Skeletal muscle tissue (tissue), 4 donors: ENCODE results near the gene PCDHB1. TPM values are rescaled to one million over a fixed set of nuclear protein-coding genes. Genes with fewer than 3 reads are reported as not detected.
"Not testable (repeated sequence)": the region's sequence is repeated elsewhere in the genome, so short reads cannot be mapped to it uniquely, and the experiment has no call there.

Experiments
- H3K27ac ChIP-seq: one replicate; pipeline ENCODE4 v1.7.0; 2013; ENCODE audit warnings: mild to moderate bottlenecking, low read depth, low read length, inconsistent platforms
- H3K27me3 ChIP-seq, 3 donors: one replicate each; pipeline ENCODE4 v1.7.0; 2013; ENCODE audit warnings: low read length in 3 of 3; ENCODE audit not compliant: control insufficient read depth in 3 of 3, insufficient read depth in 3 of 3
- H3K36me3 ChIP-seq, 3 donors: one replicate each; pipeline ENCODE4 v1.7.0; 2013; ENCODE audit warnings: low read length in 3 of 3; ENCODE audit not compliant: control insufficient read depth in 3 of 3, insufficient read depth in 3 of 3
- H3K4me1 ChIP-seq, 3 donors: one replicate each; pipeline ENCODE4 v1.7.0; 2013; ENCODE audit warnings: low read length in 3 of 3, mild to moderate bottlenecking in 3 of 3; ENCODE audit not compliant: control insufficient read depth in 3 of 3, insufficient read depth in 3 of 3
- H3K4me3 ChIP-seq, 3 donors: one replicate each; pipeline ENCODE4 v1.7.0; 2013; ENCODE audit warnings: low read length in 3 of 3
- H3K9ac ChIP-seq, 3 donors: one replicate each; pipeline ENCODE4 v1.7.0; 2013; ENCODE audit warnings: low read length in 3 of 3, mild to moderate bottlenecking in 3 of 3, moderate library complexity in 2 of 3, low read depth in 1 of 3
- H3K9me3 ChIP-seq, 3 donors: one replicate each; pipeline ENCODE4 v1.7.0; 2013; ENCODE audit warnings: low read length in 3 of 3; ENCODE audit not compliant: control insufficient read depth in 3 of 3
- total RNA-seq: library from RNA; depleted of rRNA; stranded (reverse); fragments of >200 nt; gene quantifications from one replicate; pipeline ENCODE4 v1.2.3, GENCODE V29; 2014
- donor health status: Osteomylitis.

Gene PCDHB1
- total RNA-seq, 1 donor from 2014 or later = not detected

DNA sequence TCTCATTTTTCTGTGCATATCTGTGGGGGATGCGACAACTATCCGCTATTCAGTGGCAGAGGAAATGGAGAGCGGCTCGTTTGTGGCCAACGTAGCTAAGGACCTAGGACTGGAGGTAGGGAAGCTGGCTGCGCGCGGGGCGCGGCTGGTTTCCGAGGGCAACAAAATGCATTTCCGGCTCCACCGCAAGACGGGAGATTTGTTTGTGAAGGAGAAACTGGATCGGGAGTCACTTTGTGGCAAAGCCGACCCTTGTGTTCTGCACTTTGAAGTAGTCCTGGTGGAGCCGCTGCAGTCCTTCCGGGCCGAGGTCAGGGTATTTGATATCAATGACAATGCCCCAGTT is 320 bp downstream of the PCDHB1 start:
- Histone ChIP-seq H3K36me3 (no peaks in the 10 kb centered on the region), H3K4me3 (peak overlapping the region; percentile 68 to 80 (median 79)), H3K9ac (peak overlapping the region in 1 of 3 donors; percentile 63), H3K27me3 (peaks cover 3 to 18% (median 9%) of the 10 kb centered on the region in 3 donors), H3K4me1 (peaks cover 0 to 13% (median 4%) of the 10 kb centered on the region in 3 donors), H3K27ac (no peak overlapping the region), H3K9me3 (peaks cover 0 to 7% (median 2%) of the 10 kb centered on the region in 3 donors)

DNA sequence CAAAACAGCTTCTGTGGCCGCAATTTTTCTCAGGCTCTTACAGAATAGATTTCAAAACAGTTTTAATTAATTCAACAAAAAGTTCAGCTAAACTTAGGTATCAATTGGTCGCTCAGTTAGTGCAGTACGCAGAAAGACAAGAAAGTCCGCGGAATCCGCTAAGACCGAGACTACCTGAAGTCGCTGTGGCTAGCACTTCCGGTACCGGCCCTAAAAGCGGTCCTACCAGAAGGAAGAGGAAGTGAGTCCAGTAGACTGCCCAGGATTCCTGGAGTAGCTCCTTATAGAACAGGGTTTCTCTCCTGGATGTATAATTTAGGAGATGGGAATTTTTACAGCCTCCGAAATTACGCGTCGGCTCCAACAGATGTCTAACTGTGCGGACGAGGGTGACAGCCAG is 26.7 kb downstream of the PCDHB1 start:
- no peak overlapping the region for H3K27ac ChIP-seq
- no peak overlapping the region for H3K4me3 ChIP-seq
- no peaks in the 10 kb centered on the region for H3K4me1 ChIP-seq
- peaks cover 0 to 3% (median 0%) of the 10 kb centered on the region in 3 donors for H3K27me3 ChIP-seq
- H3K9ac ChIP-seq = no peak overlapping the region
- no peaks in the 10 kb centered on the region for H3K36me3 ChIP-seq
- no peaks in the 10 kb centered on the region for H3K9me3 ChIP-seq

DNA sequence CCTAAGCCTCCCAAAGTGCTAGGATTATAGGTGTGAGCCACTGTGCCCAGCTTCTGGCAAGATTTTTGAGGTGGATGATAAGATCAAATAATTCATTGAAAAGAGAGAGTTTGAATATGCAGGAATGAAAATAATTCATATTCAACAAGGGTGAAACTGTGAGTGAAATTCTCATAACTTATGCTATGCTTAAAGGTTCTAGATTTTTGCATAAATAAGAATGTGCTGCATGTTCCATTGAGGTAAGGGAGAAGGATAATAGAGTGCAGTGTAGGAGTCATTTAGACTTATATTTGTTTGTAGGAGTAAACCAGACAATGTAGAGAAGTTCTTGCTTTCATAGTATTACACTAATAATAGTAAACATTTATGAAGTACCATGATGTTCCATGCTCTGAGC is 31.1 kb downstream of the PCDHB1 start:
- Histone ChIP-seq H3K27ac (no peak overlapping the region), H3K27me3 (peaks cover 0 to 2% (median 0%) of the 10 kb centered on the region in 3 donors), H3K9ac (no peak overlapping the region), H3K4me1 (no peaks in the 10 kb centered on the region), H3K36me3 (no peaks in the 10 kb centered on the region), H3K4me3 (no peak overlapping the region), H3K9me3 (peaks cover 0 to 4% (median 0%) of the 10 kb centered on the region in 3 donors)

DNA sequence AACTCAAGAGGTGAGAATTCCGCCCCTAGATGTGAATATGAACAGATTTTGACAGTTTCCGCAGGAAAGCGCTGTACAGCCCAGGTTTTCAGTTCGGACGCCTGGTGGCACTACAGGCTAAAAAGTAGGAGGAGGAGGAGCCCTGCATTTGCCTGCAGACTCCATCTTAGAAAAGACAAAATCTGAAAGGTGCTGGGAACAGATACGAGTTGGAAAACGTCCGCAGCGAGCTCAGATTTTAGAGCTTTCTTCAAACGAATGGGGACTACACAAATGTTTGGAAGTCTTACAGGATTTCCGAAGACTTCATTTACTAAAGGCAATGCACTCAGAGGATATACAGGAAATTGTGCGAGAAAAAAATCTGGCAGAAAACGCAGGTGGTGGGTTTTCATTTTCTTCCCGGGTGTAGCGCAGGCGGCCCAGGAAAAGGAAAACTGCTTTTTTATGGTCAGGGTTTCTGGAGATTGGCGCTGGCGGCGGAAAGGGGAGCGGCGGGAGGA is 33.4 kb downstream of the PCDHB1 start:
- Histone ChIP-seq H3K4me1 (no peaks in the 10 kb centered on the region), H3K9ac (peak overlapping the region; percentile 40 to 59 (median 40)), H3K9me3 (peaks cover 0 to 4% (median 0%) of the 10 kb centered on the region in 3 donors), H3K27me3 (peaks cover 0 to 2% (median 0%) of the 10 kb centered on the region in 3 donors), H3K36me3 (no peaks in the 10 kb centered on the region), H3K4me3 (peak overlapping the region; percentile 59 to 67 (median 66)), H3K27ac (peak overlapping the region; percentile 44)

DNA sequence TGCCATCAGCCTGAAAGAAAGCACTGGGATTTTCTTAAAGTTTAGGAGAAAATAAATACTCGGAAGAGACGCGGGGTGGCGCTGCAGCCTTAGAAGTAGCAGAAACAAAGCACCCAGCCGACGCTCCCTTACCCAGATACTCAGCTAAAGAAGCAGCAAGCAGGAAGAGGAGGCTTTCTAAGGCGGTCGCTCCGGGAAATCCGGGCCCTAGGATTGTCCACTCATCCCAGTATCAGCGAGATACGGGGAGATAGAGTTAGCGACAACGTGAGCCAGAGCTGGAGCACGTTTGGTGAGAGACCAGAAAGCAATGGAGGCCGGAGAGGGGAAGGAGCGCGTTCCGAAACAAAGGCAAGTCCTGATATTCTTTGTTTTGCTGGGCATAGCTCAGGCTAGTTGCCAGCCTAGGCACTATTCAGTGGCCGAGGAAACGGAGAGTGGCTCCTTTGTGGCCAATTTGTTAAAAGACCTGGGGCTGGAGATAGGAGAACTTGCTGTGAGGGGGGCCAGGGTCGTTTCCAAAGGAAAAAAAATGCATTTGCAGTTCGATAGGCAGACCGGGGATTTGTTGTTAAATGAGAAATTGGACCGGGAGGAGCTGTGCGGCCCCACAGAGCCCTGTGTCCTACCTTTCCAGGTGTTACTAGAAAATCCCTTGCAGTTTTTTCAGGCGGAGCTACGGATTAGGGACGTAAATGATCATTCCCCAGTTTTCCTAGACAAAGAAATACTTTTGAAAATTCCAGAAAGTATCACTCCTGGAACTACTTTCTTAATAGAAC is 43.5 kb downstream of the PCDHB1 start, which contains the start of gene PCDHB2:
Gene PCDHB2, plus strand, starts transcription at position 135 of the 782 bp plus-strand sequence. Its CDS starts 176 bp downstream, at position 311.
- H3K4me3 ChIP-seq = peak within 1 kb of the TSS; percentile 56 to 67 (median 57)
- no peak within 1 kb of the TSS for H3K27ac ChIP-seq
- H3K36me3 ChIP-seq = no peaks in the 10 kb centered on the region
- H3K4me1 ChIP-seq = peaks cover 0 to 2% (median 0%) of the 10 kb centered on the region in 3 donors
- H3K27me3 ChIP-seq = peaks cover 0 to 7% (median 4%) of the 10 kb centered on the region in 3 donors
- peaks cover 2 to 10% (median 4%) of the 10 kb centered on the region in 3 donors for H3K9me3 ChIP-seq
- H3K9ac ChIP-seq = peak within 1 kb of the TSS; percentile 20 to 62 (median 41)

DNA sequence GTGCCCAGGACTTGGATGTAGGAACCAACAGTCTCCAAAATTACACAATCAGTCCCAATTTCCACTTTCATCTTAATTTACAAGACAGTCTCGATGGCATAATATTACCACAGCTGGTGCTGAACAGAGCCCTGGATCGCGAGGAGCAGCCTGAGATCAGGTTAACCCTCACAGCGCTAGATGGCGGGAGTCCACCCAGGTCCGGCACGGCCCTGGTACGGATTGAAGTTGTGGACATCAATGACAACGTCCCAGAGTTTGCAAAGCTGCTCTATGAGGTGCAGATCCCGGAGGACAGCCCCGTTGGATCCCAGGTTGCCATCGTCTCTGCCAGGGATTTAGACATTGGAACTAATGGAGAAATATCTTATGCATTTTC is 44.1 kb downstream of the PCDHB1 start:
- H3K4me1 ChIP-seq = peaks cover 0 to 2% (median 0%) of the 10 kb centered on the region in 3 donors
- H3K4me3 ChIP-seq = peak overlapping the region in 2 of 3 donors; percentile 31 to 56
- peak overlapping the region in 1 of 3 donors; percentile 62 for H3K9ac ChIP-seq
- H3K27ac ChIP-seq = no peak overlapping the region
- peaks cover 0 to 7% (median 4%) of the 10 kb centered on the region in 3 donors for H3K27me3 ChIP-seq
- H3K9me3 ChIP-seq = peaks cover 3 to 10% (median 8%) of the 10 kb centered on the region in 3 donors
- H3K36me3 ChIP-seq = no peaks in the 10 kb centered on the region

DNA sequence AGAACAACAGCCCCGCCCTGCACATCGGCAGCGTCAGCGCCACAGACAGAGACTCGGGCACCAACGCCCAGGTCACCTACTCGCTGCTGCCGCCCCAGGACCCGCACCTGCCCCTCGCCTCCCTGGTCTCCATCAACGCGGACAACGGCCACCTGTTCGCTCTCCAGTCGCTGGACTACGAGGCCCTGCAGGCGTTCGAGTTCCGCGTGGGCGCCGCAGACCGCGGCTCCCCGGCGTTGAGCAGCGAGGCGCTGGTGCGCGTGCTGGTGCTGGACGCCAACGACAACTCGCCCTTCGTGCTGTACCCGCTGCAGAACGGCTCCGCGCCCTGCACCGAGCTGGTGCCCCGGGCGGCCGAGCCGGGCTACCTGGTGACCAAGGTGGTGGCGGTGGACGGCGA is 45.0 kb downstream of the PCDHB1 start:
- H3K4me3 ChIP-seq, H3K9ac ChIP-seq, H3K4me1 ChIP-seq, H3K27ac ChIP-seq, H3K27me3 ChIP-seq, H3K36me3 ChIP-seq: not testable (repeated sequence)
- H3K9me3 ChIP-seq = peaks cover 10 to 16% (median 12%) of the 10 kb centered on the region in 3 donors

DNA sequence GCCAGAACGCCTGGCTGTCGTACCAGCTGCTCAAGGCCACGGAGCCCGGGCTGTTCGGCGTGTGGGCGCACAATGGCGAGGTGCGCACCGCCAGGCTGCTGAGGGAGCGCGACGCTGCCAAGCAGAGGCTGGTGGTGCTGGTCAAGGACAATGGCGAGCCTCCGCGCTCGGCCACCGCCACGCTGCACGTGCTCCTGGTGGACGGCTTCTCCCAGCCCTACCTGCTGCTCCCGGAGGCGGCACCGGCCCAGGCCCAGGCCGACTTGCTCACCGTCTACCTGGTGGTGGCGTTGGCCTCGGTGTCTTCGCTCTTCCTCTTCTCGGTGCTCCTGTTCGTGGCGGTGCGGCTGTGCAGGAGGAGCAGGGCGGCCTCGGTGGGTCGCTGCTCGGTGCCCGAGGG is 45.4 kb downstream of the PCDHB1 start:
- not testable (repeated sequence) for H3K27me3 ChIP-seq, H3K9ac ChIP-seq, H3K4me3 ChIP-seq, H3K36me3 ChIP-seq, H3K27ac ChIP-seq, H3K4me1 ChIP-seq
- H3K9me3 ChIP-seq = peaks cover 10 to 20% (median 12%) of the 10 kb centered on the region in 3 donors

DNA sequence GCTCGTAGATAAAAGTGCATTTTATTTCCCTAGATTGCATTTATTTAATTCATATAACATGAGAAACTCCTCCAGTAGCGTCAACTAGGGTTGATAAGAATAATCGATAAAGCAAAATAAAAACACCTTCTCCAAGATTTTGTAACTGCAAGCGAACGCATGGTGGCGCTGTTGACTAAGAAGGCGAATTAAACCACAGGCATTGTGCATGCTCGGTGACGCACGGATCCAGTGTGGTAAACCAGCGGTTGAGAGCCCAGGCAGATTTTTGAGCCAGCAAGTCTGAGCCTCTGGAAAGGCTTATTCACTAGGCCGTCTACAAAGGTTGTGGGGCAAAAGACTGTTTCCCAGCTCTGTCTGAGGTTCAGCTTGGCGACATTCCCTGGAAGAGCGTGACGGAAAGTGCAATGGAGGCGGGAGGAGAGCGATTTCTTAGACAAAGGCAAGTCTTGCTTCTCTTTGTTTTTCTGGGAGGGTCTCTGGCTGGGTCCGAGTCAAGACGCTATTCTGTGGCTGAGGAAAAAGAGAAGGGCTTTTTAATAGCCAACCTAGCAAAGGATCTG is 49.1 kb downstream of the PCDHB1 start, which contains the start of gene PCDHB3:
Gene PCDHB3, plus strand, starts transcription at position 231 of the 563 bp plus-strand sequence. Its CDS starts 177 bp downstream, at position 408.
- Histone ChIP-seq H3K9me3 (peaks cover 7 to 20% (median 8%) of the 10 kb centered on the region in 3 donors), H3K27ac (peak within 1 kb of the TSS; percentile 34), H3K9ac (peak within 1 kb of the TSS in 2 of 3 donors; percentile 42 to 54)

More for the DNA sequence above, 49.1 kb downstream of the PCDHB1 start, which contains the start of gene PCDHB3:
- Histone ChIP-seq H3K27me3 (peaks cover 0 to 6% (median 0%) of the 10 kb centered on the region in 3 donors), H3K36me3 (no peaks in the 10 kb centered on the region), H3K4me1 (no peaks in the 10 kb centered on the region), H3K4me3 (peak within 1 kb of the TSS; percentile 58 to 66 (median 60))
